GM20431 (cell line): Measurements from ENCODE around the gene PRDM16.
"Not testable (repeated sequence)": the region's sequence is repeated elsewhere in the genome, so short reads cannot be mapped to it uniquely, and the experiment has no call there.

Source experiments
- in situ Hi-C: fragments of 300-500 bp; cut with MseI, MboI; formaldehyde crosslinking; loops from one replicate; pipeline ENCODE4 v1.15.0; 2020; ENCODE audit warnings: low sequenced_read_pairs; ENCODE audit not compliant: unreplicated experiment

The PRDM16 gene

GRCh38 chr1:3229081-3229725, 160.2 kb downstream of the PRDM16 start:
- in situ Hi-C loops = no loop called here

- in situ Hi-C loops = no loop called here
Measured at GRCh38 chr1:3230553-3230952, 161.6 kb downstream of the PRDM16 start.

- in situ Hi-C loops = no loop called here
Measured at GRCh38 chr1:3231245-3231644, 162.2 kb downstream of the PRDM16 start.

- in situ Hi-C loops = no loop called here
Measured at GRCh38 chr1:3231826-3232225, 162.8 kb downstream of the PRDM16 start.

- in situ Hi-C loops = no loop called here
Measured at GRCh38 chr1:3233031-3233430, 164.0 kb downstream of the PRDM16 start.

GRCh38 chr1:3233551-3233950, 164.5 kb downstream of the PRDM16 start:
- in situ Hi-C loops = no loop called here

- in situ Hi-C loops = no loop called here
Measured at GRCh38 chr1:3234281-3234680, 165.3 kb downstream of the PRDM16 start.

GRCh38 chr1:3234956-3235355, 166.0 kb downstream of the PRDM16 start:
- in situ Hi-C loops = no loop called here

GRCh38 chr1:3235496-3235895, 166.5 kb downstream of the PRDM16 start:
- in situ Hi-C loops = no loop called here

- in situ Hi-C loops = no loop called here
Measured at GRCh38 chr1:3236361-3236760, 167.4 kb downstream of the PRDM16 start.

- in situ Hi-C loops = no loop called here
Measured at GRCh38 chr1:3236955-3237354, 168.0 kb downstream of the PRDM16 start.

GRCh38 chr1:3237570-3237969, 168.6 kb downstream of the PRDM16 start:
- in situ Hi-C loops = no loop called here

- in situ Hi-C loops = no loop called here
Measured at GRCh38 chr1:3237994-3238702, 169.1 kb downstream of the PRDM16 start.

- in situ Hi-C loops = no loop called here
Measured at GRCh38 chr1:3238703-3239278, 169.8 kb downstream of the PRDM16 start.

- in situ Hi-C loops = not testable (repeated sequence)
Measured at GRCh38 chr1:3239991-3240390, 171.0 kb downstream of the PRDM16 start.

- in situ Hi-C loops = no loop called here
Measured at GRCh38 chr1:3240524-3241235, 171.7 kb downstream of the PRDM16 start.

GRCh38 chr1:3241236-3241550, 172.2 kb downstream of the PRDM16 start:
- in situ Hi-C loops = no loop called here

- in situ Hi-C loops = no loop called here
Measured at GRCh38 chr1:3241673-3242407, 172.8 kb downstream of the PRDM16 start.

GRCh38 chr1:3242408-3243260, 173.6 kb downstream of the PRDM16 start:
- in situ Hi-C loops = no loop called here

GRCh38 chr1:3243304-3243703, 174.3 kb downstream of the PRDM16 start:
- in situ Hi-C loops = no loop called here
